Cardiac septum (tissue), 1 donor: ENCODE measurements around the gene KRTAP21-1. TPM values are rescaled to one million over a fixed set of nuclear protein-coding genes. Genes with fewer than 3 reads are reported as not detected.
"Not testable (repeated sequence)": the region's sequence is repeated elsewhere in the genome, so short reads cannot be mapped to it uniquely, and the experiment has no call there.

Experiments used
- DNase-seq: peaks from one replicate; pipeline ENCODE4 v3.0.0-alpha.2; 2020; ENCODE audit warnings: low spot score
- intact Hi-C: fragments of 100-400 bp; cut with DNase I; formaldehyde crosslinking; loops from one replicate; pipeline ENCODE4 v1.14.0; 2022
- long read RNA-seq: library from polyadenylated mRNA; unstranded; transcript quantifications from one replicate; pipeline ENCODE4 v2.0.0, GENCODE V29; 2021
- total RNA-seq: library from RNA; stranded (reverse); fragmentation: NEBNext Ultra II Directional; extraction: Animal tissue kit (Norgen Biotek cat#: 25700); gene quantifications from one replicate; pipeline ENCODE4 v1.2.1, GENCODE V29; 2021
- donor health status: DM: no; HTN: no; CAD: no.

The KRTAP21-1 gene
- not detected for total RNA-seq
- long read RNA-seq, result 0 reads

GRCh38 chr21:30755328-30755727 is at the start of gene KRTAP21-1:
Gene KRTAP21-1, minus strand, starts transcription at chr21:30755428. Its CDS starts 50 bp downstream, at chr21:30755378.
- intact Hi-C loops, DNase-seq: not testable (repeated sequence)

DNA sequence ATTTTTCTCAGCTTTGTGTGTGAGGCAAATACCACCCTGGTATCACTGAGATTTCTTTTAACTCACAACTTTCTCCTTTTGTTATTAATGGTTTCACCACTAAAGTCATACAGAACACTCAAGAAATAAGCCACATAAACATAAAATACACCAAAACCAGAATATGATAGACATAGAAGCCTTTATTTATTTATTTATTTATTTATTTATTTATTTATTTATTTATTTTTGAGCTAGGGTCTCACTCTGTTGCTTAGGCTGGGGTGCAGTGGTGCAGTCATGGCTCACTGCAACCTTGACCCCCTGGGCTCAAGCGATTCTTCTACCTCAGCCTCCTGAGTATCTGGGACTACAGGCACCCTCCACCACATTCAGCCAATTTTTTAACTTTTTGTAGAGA is 45.4 kb upstream of the KRTAP21-1 start:
- DNase-seq, result no peak
- intact Hi-C loops, result no loop called here

- DNase-seq, result no peak
- intact Hi-C loops, result no loop called here
These were observed 38.5 kb upstream of the KRTAP21-1 start for GRCh38 chr21:30793581-30794314.

- intact Hi-C loops, result no loop called here
These were observed 24.0 kb upstream of the KRTAP21-1 start for GRCh38 chr21:30779249-30779648.

GRCh38 chr21:30769724-30770431 is 14.7 kb upstream of the KRTAP21-1 start:
- intact Hi-C loops, result no loop called here
- no peak for DNase-seq

More at GRCh38 chr21:30779249-30779648, 24.0 kb upstream of the KRTAP21-1 start:
- DNase-seq, result no peak

GRCh38 chr21:30760776-30761175 is 5.5 kb upstream of the KRTAP21-1 start:
- DNase-seq, result no peak
- intact Hi-C loops, result no loop called here

DNA sequence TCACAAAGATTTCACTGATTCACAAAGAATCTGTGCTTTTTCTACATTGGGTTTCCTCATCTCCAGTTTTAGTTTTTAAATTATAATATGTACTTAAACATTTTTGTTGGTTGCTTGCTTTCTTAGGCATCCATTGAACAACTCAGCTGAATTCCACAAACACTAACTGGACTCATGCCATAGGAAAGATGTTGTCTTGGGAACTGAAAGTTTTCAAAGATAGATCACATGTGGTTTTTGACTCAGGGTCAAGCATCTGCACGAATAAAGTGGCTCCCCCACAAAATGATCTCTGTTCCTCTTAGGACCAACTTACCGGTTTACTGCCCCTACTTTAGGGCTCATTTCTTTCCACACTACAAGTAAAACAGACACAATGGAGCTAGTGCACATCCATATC is 3.1 kb upstream of the KRTAP21-1 start:
- DNase-seq, result no peak
- intact Hi-C loops, result no loop called here

GRCh38 chr21:30747159-30747558 is 8.1 kb downstream of the KRTAP21-1 start, which contains the start of gene KRTAP21-2:
Gene KRTAP21-2, minus strand, starts transcription at chr21:30747259. Its CDS starts 57 bp downstream, at chr21:30747202.
- intact Hi-C loops, result no loop called here

GRCh38 chr21:30740462-30740861 is 14.8 kb downstream of the KRTAP21-1 start:
- intact Hi-C loops, result no loop called here
- no peak for DNase-seq

More at GRCh38 chr21:30747159-30747558, 8.1 kb downstream of the KRTAP21-1 start, which contains the start of gene KRTAP21-2:
- no peak for DNase-seq

- no peak for DNase-seq
- intact Hi-C loops, result loop anchor here (5.0 kb wide), 1 partner anchor 291 kb away; the partner anchor contains the start of gene KRTAP15-1
These were observed 22.2 kb downstream of the KRTAP21-1 start for GRCh38 chr21:30733026-30733425.

- DNase-seq, result no peak
- intact Hi-C loops, result no loop called here
These were observed 28.5 kb downstream of the KRTAP21-1 start for GRCh38 chr21:30726726-30727125.

- no peak for DNase-seq
These were observed 35.8 kb downstream of the KRTAP21-1 start for GRCh38 chr21:30719401-30719800.

DNA sequence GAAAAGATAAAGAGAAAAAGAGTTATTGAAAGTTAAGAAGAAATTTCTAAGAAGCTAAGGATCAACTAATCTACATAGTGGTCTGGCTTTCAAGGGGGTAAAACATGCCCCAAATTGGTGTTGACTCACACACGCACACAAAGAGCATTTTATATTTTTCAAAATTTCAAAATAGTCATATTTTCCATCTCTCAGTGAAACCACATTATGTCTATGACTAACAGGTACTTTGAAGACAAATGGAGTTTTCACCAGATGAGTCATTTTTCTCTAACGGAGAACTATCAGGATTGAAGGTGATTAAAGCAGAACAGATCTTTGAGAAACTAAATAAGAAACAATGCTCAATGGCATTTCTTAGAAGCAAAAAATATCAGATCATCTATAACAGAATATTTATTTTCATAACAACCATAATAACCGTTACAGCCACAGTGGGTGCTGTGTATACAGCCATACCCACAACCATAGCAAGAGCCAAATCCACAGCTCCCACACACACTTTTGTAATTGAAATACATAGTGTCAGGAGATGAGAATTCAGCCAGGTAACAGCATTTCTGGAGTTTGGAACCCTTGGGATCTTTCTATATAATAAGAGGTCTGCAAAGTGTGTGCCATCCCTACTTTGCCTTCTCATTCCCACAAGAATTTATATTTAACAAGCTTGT is 36.9 kb downstream of the KRTAP21-1 start, which contains the start of gene KRTAP21-3:
Gene KRTAP21-3 (minus strand): TSS at position 539 of the 671 bp plus-strand sequence. CDS start 18 bp downstream, at position 521.
- intact Hi-C loops, result no loop called here

More at GRCh38 chr21:30719401-30719800, 35.8 kb downstream of the KRTAP21-1 start:
- intact Hi-C loops, result no loop called here

DNA sequence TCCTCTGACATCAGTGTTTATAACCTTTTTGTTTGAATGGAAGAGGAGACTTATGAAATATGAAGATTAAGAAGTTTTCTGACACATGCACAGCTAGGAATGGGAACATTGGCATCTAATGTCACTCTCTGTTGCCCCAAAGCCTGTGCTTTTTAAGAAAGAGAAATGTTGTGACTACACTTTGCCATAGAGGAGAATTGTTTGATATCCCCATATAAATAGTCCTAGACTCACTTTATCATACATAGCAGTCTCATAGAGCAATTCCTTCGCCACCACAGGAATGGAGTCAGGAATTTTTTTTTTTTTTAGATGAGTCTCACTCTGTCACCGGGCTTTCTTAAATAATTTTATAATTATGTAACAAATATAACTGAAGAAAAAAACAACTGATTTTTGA is 38.1 kb downstream of the KRTAP21-1 start:
- no peak for DNase-seq
- intact Hi-C loops, result no loop called here

More for the DNA sequence above, 36.9 kb downstream of the KRTAP21-1 start, which contains the start of gene KRTAP21-3:
- DNase-seq, result no peak

DNA sequence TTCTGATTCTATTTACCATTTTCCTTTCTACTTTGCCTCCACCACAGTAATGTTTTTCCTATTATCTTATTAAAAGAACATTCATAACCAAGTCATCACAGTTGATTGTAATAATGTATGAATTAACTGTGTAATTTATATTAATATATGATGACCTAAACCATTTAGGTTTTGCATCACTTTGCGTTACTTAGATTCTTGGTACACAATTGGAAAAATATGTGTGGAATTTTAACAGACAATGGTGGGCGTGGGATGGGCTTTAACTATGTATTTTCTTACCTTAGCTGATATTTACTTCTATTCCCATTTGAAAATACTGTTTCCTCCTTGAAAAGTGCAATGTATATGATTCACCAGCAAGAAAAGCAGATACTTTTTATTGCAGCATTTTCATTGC is 40.3 kb downstream of the KRTAP21-1 start:
- intact Hi-C loops, result no loop called here
- no peak for DNase-seq

GRCh38 chr21:30714456-30714855 is 40.8 kb downstream of the KRTAP21-1 start:
- intact Hi-C loops, result no loop called here
- no peak for DNase-seq

- intact Hi-C loops, result no loop called here
These were observed 41.5 kb downstream of the KRTAP21-1 start for GRCh38 chr21:30713766-30714165.

DNA sequence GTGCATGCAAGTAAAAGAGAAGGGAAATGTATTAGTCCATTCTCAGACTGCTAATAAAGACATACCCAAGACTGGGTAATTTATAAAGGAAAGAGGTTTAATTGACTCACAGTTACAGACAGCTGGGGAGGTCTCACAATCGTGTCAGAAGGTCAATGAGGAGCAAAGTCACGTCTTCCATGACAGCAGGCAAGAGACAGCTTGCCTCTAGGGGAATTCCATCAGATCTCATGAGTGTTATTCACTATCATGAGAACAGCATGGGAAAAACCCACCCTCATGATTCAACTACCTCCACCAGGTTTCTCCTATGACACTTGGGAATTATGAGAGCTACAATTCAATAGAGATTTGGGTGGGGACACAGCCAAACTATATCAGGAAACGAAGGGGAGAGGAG is 44.7 kb downstream of the KRTAP21-1 start:
- intact Hi-C loops, result no loop called here
- no peak for DNase-seq

More at GRCh38 chr21:30713766-30714165, 41.5 kb downstream of the KRTAP21-1 start:
- no peak for DNase-seq

- DNase-seq, result no peak
- intact Hi-C loops, result no loop called here
These were observed 47.8 kb downstream of the KRTAP21-1 start for GRCh38 chr21:30707409-30707808.
